NCI-H774 (cell line): ENCODE measurements around the gene PPM1M.
A peak's percentile ranks its signal among the peaks of the same experiment; 100 is the strongest.
"Not testable (repeated sequence)": the region's sequence is repeated elsewhere in the genome, so short reads cannot be mapped to it uniquely, and the experiment has no call there.

Experiments
- DNase-seq: peaks from one replicate; lab custom pipeline; 2025; lab: John Stamatoyannopoulos, UW

The PPM1M gene

GRCh38 chr3:52277071-52277964 is 31.8 kb downstream of the PPM1M start:
- DNase-seq, result no peak

DNA sequence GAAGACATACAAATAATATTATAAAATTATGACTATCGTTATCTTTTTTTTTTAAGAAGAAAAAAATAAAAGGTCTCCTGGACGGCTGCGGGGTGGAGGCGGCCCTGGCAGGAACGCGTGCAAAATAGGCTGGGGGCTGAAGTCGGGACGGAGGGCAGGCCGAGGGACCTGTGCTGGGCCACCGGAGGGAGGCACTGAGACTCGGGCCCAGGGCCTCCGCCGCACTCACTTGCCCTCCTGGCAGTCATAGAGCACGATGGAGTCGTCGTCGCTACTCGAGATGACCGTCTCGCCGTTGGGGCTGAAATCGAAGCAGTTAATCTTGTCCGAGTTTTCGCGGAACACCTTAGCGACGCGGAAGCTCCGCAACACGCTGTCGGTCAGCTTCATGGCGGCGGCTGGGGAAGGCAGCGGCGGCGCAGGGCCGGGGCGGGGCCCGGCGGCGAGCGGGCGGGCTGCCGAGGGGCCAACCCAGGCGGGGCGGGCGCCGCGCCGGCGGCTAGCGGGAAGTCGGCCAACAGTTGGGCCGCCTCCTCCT is 32.5 kb downstream of the PPM1M start:
- no peak for DNase-seq

- peak; percentile 77 for DNase-seq
These were observed 33.0 kb downstream of the PPM1M start, which contains the start of gene WDR82 for GRCh38 chr3:52278510-52279069. Gene WDR82 (minus strand): TSS chr3:52278649. CDS start chr3:52278361, 288 bp downstream.

GRCh38 chr3:52279596-52279995 is 34.0 kb downstream of the PPM1M start:
- no peak for DNase-seq

- peak; percentile 39 for DNase-seq
These were observed 34.5 kb downstream of the PPM1M start for GRCh38 chr3:52280050-52280461.

- DNase-seq, result no peak
These were observed 36.6 kb downstream of the PPM1M start for GRCh38 chr3:52281981-52282801.

GRCh38 chr3:52283306-52283705 is 37.7 kb downstream of the PPM1M start:
- no peak for DNase-seq

GRCh38 chr3:52284051-52284450 is 38.5 kb downstream of the PPM1M start:
- not testable (repeated sequence) for DNase-seq

DNA sequence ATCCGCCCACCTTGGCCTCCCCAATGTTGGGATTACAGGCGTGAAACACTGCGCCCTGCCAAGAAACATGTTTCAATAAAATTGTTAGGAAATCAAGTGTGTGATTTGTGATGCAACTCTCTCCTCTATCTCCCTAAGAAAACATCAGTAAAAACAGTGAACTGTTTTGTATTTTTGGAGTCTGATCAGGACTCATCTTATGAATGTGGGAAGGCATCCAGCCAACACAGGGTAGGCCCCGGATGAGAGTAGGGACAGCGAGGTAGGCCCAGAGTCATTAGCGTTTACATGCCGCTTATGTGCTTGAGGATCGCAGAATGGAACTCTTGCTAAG is 41.2 kb downstream of the PPM1M start:
- DNase-seq, result no peak

DNA sequence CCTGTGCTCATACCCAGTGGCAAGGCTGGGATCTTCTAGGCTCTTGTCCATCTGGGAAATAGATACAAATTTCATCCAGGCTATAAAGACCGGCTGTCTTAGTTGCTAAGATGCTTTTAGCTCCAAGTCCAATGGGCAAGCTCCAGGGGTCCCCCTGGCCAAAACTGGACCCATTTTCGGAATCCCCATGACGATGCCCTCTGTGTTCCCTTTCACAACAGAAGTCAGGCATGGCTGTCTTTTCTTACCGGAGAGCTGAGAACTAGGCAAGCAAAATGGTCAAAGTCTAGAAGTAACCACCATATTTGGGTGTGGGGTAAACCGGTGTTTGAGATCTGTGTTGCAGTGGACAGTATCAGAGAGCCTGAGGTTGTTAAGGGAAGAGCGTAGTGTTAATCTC is 43.1 kb downstream of the PPM1M start:
- no peak for DNase-seq

DNA sequence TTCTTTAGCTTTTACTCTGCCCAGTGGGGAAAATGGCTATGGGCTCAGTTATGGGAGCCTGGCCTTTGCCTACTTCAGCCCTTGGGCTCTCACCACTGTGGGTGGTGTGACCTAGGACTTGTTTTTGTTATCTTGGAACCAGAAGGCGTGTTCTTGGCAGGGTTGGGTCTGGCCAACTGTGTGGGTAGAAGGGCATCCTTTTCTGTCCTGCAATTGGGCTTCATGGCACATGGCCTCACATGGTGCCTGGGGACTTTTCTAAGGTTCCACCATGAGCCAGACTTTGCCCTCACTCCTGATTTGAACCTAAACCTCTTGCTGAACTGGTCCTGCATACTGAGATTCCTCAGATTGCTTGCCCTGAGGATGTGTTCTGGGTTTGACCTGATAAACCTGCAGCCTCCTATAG is 43.8 kb downstream of the PPM1M start:
- DNase-seq, result no peak

GRCh38 chr3:52289747-52290595 is 44.4 kb downstream of the PPM1M start:
- no peak for DNase-seq

GRCh38 chr3:52290596-52291507 is 45.3 kb downstream of the PPM1M start:
- no peak for DNase-seq

GRCh38 chr3:52291508-52292181 is 46.1 kb downstream of the PPM1M start:
- DNase-seq, result no peak

GRCh38 chr3:52292247-52293065 is 46.9 kb downstream of the PPM1M start:
- no peak for DNase-seq

DNA sequence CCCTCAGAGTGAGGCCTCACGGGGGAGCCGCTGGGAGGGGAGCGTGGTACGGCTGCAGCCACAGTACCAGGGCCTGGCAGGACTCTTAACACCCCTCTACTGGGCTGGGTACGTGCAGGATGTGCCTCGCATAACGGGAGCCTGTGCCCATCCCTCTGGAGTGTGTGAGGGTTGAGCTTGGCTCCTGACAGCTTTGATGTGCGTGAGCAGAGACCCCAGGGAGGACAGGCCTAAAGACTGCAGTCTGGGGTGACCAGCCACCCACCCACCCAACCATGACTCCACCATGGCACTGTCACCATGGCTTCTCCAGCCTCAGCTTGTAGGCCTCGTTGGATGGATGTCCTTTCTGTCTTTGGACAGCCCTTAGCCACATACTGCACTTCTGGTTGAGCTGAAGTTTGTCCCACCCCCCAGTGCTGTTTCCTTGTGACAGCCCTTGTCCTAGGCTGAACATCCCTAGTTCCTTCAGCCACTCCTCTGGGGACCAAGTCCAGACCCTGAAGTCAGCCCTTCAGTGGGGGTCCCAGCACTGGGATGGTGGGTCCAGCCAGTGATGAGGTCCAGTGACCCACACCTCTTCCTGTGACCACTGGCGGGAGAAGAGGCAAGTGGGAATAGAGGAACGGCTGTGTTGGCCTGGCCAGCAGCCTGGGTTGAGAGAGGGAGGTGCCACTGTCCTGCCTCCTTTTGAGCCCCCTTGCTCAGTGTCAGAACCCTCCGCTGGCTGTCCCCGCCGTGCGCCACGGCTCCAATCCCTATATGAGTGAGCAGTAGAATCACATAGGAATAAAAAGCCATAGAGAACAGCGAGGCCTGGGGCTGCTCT is 48.1 kb downstream of the PPM1M start:
- DNase-seq, result no peak

DNA sequence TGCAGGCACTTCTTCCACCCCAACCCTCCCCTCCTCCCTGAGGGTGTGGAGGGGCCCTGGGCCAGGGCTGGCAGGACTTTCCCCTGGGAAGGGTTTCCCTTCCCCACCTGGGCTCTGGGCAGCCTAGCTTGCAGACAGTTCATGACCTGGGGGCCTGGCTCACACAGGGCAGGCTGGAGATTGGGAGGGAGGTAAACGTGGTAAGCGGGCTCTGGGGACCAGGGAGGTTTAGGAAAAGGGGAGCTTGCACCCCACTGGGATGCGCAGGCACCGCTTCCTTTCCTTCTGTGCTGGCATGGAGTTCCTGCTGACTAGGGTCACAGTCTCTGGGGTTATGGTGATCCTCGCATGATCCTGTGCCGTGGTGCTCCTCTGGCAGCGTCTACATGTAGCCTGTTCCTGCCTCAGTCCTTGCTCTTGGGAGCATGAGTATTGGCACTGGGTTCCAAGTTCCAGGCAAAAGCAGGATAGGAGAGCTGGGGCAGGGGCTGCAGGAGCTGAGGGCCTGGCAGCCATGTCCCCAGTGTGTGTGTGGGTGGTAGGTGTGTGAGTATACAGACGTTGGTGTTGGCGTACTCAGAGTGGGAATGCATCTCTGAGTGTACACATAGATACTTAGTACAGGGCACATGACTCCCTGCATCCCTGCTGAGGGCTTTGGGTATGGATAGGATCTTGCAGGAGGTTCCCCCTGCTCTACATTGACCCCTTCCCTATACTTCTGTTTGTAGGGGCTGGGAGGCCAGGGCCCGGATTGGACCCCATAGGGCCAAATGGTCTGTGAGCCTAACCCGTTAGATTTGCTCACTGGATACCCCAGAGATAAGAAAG is 49.0 kb downstream of the PPM1M start:
- no peak for DNase-seq
